ENCODE measurements around the gene MUC20. TPM values are rescaled to one million over a fixed set of nuclear protein-coding genes. Genes with fewer than 3 reads are reported as not detected.
"Not testable (repeated sequence)": the region's sequence is repeated elsewhere in the genome, so short reads cannot be mapped to it uniquely, and the experiment has no call there.

The MUC20 gene
- total and polyA plus RNA-seq, 4 donors = 1.1 to 9.7 (median 7.7) TPM

- no peaks in the 10 kb centered on the region for H3K27me3 ChIP-seq (ENCODE audit: control insufficient read depth in 4 of 4, insufficient read depth in 4 of 4, low read length in 3 of 4)
- no peaks in the 10 kb centered on the region for H3K36me3 ChIP-seq (ENCODE audit: control insufficient read depth in 4 of 4, insufficient read depth in 3 of 4, low read depth in 1 of 4, low read length in 3 of 4)
- no peak overlapping the region for H3K27ac ChIP-seq (ENCODE audit: low read depth in 1 of 2, low read length in 2 of 2)
- no peak overlapping the region for H3K4me3 ChIP-seq (ENCODE audit: low read depth in 1 of 3, low read length in 3 of 3)
- H3K9ac ChIP-seq (ENCODE audit: low read depth in 1 of 2, low read length in 2 of 2) = no peak overlapping the region
- no peaks in the 10 kb centered on the region for H3K4me1 ChIP-seq (ENCODE audit: control insufficient read depth in 4 of 4, insufficient read depth in 4 of 4, low read length in 3 of 4)
- 77% methylated on average over 16 of the region's 16 CpGs for WGBS
- no peaks in the 10 kb centered on the region for H3K9me3 ChIP-seq (ENCODE audit: control insufficient read depth in 4 of 4, low read length in 3 of 4)
- no peak for DNase-seq (ENCODE audit: low spot score)
- no peak for TF ChIP-seq HNF4G (IDR thresholded peaks at IDR 0.05)
- TF ChIP-seq NR2F2 (IDR thresholded peaks at IDR 0.05) = peak; percentile 18
- no peak for TF ChIP-seq HNF4A (conservative IDR thresholded peaks at IDR 0.05)
Observed at GRCh38 chr3:195770081-195770840, 49.5 kb downstream of the MUC20 start.

- H3K27me3 ChIP-seq (ENCODE audit: control insufficient read depth in 4 of 4, insufficient read depth in 4 of 4, low read length in 3 of 4); H3K36me3 ChIP-seq (ENCODE audit: control insufficient read depth in 4 of 4, insufficient read depth in 3 of 4, low read depth in 1 of 4, low read length in 3 of 4); H3K9me3 ChIP-seq (ENCODE audit: control insufficient read depth in 4 of 4, low read length in 3 of 4); H3K27ac ChIP-seq (ENCODE audit: low read depth in 1 of 2, low read length in 2 of 2); H3K9ac ChIP-seq (ENCODE audit: low read depth in 1 of 2, low read length in 2 of 2); H3K4me3 ChIP-seq (ENCODE audit: low read depth in 1 of 3, low read length in 3 of 3); H3K4me1 ChIP-seq (ENCODE audit: control insufficient read depth in 4 of 4, insufficient read depth in 4 of 4, low read length in 3 of 4); DNase-seq (ENCODE audit: low spot score): not testable (repeated sequence)
- 95% methylated on average over 24 of the region's 28 CpGs for WGBS
Observed at GRCh38 chr3:195770841-195771645, 50.3 kb downstream of the MUC20 start.

GRCh38 chr3:195771646-195772300 is 51.0 kb downstream of the MUC20 start:
- Histone ChIP-seq H3K27me3 (ENCODE audit: control insufficient read depth in 4 of 4, insufficient read depth in 4 of 4, low read length in 3 of 4) (no peaks in the 10 kb centered on the region), H3K36me3 (ENCODE audit: control insufficient read depth in 4 of 4, insufficient read depth in 3 of 4, low read depth in 1 of 4, low read length in 3 of 4) (no peaks in the 10 kb centered on the region), H3K4me3 (ENCODE audit: low read depth in 1 of 3, low read length in 3 of 3) (no peak overlapping the region), H3K9me3 (ENCODE audit: control insufficient read depth in 4 of 4, low read length in 3 of 4) (no peaks in the 10 kb centered on the region), H3K9ac (ENCODE audit: low read depth in 1 of 2, low read length in 2 of 2) (no peak overlapping the region), H3K27ac (ENCODE audit: low read depth in 1 of 2, low read length in 2 of 2) (no peak overlapping the region), H3K4me1 (ENCODE audit: control insufficient read depth in 4 of 4, insufficient read depth in 4 of 4, low read length in 3 of 4) (no peaks in the 10 kb centered on the region)
- 80% methylated on average over 14 of the region's 14 CpGs for WGBS
- TF ChIP-seq GABPA (IDR thresholded peaks at IDR 0.05 in 1 of 2, conservative IDR thresholded peaks at IDR 0.05 in 1 of 2) = no peak
- TF ChIP-seq MAX (IDR thresholded peaks at IDR 0.05) = no peak
- no peak for TF ChIP-seq HNF4G (IDR thresholded peaks at IDR 0.05)
- no peak for TF ChIP-seq EGR1 (IDR thresholded peaks at IDR 0.05; ENCODE audit: low read depth in 2 of 2)
- no peak for TF ChIP-seq FOXA1 (IDR thresholded peaks at IDR 0.05)
- no peak for TF ChIP-seq FOXA2 (IDR thresholded peaks at IDR 0.05)
- TF ChIP-seq ZBTB33 (IDR thresholded peaks at IDR 0.05) = no peak
- no peak for TF ChIP-seq RXRA (IDR thresholded peaks at IDR 0.05)
- no peak for TF ChIP-seq SP1 (IDR thresholded peaks at IDR 0.05)
- no peak for TF ChIP-seq CTCF (IDR thresholded peaks at IDR 0.05; ENCODE audit: low read depth, low read length, missing input control)
- TF ChIP-seq YY1 (IDR thresholded peaks at IDR 0.05) = no peak
- TF ChIP-seq RAD21 (IDR thresholded peaks at IDR 0.05) = no peak
- TF ChIP-seq ATF3 (IDR thresholded peaks at IDR 0.05) = no peak
- DNase-seq (ENCODE audit: low spot score) = no peak
